ENCODE data around the gene NELFA.

DNA sequence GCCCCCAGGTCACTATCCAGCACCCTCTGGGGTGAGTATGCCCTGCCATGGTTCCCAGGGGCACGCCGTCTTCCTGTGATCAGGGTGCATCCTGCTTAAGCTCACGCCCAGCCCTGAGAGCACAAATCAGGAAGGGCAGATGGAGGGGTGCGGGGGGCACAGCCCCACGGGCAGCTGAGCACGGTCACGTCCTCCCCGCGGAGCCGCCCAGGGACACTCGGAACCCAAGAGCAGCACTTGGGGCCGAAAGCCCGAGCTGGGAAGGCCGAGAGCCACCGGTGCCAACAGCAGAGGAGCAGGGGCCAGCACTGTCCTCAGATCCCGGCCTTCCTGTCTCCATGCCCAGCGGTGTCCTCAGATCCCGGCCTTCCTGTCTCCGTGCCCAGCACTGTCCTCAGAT lies 21.5 kb downstream of the NELFA start:
- TF ChIP-seq, protein P1, sequence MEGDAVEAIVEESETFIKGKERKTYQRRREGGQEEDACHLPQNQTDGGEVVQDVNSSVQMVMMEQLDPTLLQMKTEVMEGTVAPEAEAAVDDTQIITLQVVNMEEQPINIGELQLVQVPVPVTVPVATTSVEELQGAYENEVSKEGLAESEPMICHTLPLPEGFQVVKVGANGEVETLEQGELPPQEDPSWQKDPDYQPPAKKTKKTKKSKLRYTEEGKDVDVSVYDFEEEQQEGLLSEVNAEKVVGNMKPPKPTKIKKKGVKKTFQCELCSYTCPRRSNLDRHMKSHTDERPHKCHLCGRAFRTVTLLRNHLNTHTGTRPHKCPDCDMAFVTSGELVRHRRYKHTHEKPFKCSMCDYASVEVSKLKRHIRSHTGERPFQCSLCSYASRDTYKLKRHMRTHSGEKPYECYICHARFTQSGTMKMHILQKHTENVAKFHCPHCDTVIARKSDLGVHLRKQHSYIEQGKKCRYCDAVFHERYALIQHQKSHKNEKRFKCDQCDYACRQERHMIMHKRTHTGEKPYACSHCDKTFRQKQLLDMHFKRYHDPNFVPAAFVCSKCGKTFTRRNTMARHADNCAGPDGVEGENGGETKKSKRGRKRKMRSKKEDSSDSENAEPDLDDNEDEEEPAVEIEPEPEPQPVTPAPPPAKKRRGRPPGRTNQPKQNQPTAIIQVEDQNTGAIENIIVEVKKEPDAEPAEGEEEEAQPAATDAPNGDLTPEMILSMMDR (IDR thresholded peaks at IDR 0.05), result no peak
- TF ChIP-seq POLR2A (IDR thresholded peaks at IDR 0.05), result no peak
